K562 (cell line): ENCODE measurements around the gene ATE1. TPM values are rescaled to one million over a fixed set of nuclear protein-coding genes. Genes with fewer than 3 reads are reported as not detected.

ENCODE experiments used
- ATAC-seq: fragments of 200-7000 bp; cut with Tn5 transposase; 3 replicates; pipeline ENCODE4 v1.9.1; 2020; ENCODE audit warnings: moderate library complexity
- BruUV-seq: library from RNA; stranded (reverse); fragments of 400-500 nt; replicated peaks from 2 replicates; lab custom pipeline; 2021; lab: Mats Ljungman, UMichigan
- CTCF ChIA-PET: fragments of 300-600 bp; formaldehyde crosslinking; extraction: SDS; loops from one replicate; lab custom pipeline; 2021; ENCODE audit warnings: low intra/inter-chr PET ratio; lab: Yijun Ruan, JAX
- POLR2A ChIA-PET: fragments of 300-600, 350-650 bp; sonication (Branson Sonifier 250); formaldehyde crosslinking; extraction: SDS; loops from one replicate; lab custom pipeline; 2021; ENCODE audit warnings: antibody characterized with exemption, inconsistent platforms; lab: Yijun Ruan, JAX
- DNase-seq, 4 experiments: peaks; one replicate each; pipeline versions ENCODE4 v3.0.0 to v3.0.0-alpha.2; 2011 to 2018; ENCODE audit warnings: low spot score in 3 of 4, mixed read lengths in 3 of 4; ENCODE audit errors: extremely low read depth in 1 of 4
- FAIRE-seq: peaks from 2 replicates; lab custom pipeline; 2011; peaks lifted over from hg19 to GRCh38; lab: Jason Lieb, UNC
- H2AFZ ChIP-seq: 2 replicates; pipeline ENCODE4 v1.6.0; 2011; ENCODE audit warnings: low read depth, low read length, control low read depth, inconsistent platforms
- H3K27ac ChIP-seq: fragments of 200-600 bp; 3 replicates; pipeline ENCODE4 v1.8.0; 2011; ENCODE audit warnings: low read depth, mild to moderate bottlenecking, control low read depth, inconsistent platforms, low read length, moderate library complexity, mixed read lengths; ENCODE audit errors: extremely low read depth
- H3K27me3 ChIP-seq, 2 experiments: fragments of 300-600 bp in 1 of 2; 2 replicates in 1 of 2; 3 replicates in 1 of 2; pipeline versions ENCODE4 v1.6.0 to v1.8.0; 2011; ENCODE audit warnings: inconsistent platforms in 2 of 2, low read length in 2 of 2, mild to moderate bottlenecking in 1 of 2, mixed read lengths in 1 of 2, moderate library complexity in 1 of 2; ENCODE audit not compliant: control insufficient read depth in 2 of 2, insufficient read depth in 2 of 2
- H3K36me3 ChIP-seq: fragments of 300-600 bp; 3 replicates; pipeline ENCODE4 v1.8.0; 2011; ENCODE audit warnings: mild to moderate bottlenecking, low read length, inconsistent platforms; ENCODE audit not compliant: control insufficient read depth, insufficient read depth
- H3K4me1 ChIP-seq, 2 experiments: fragments of 200-600 bp in 1 of 2; replicated peaks in 1 of 2; 2 replicates in 1 of 2; 3 replicates in 1 of 2; pipeline versions ENCODE4 v1.5.1 to v1.8.0; 2011; ENCODE audit warnings: inconsistent platforms in 2 of 2, low read length in 2 of 2, mild to moderate bottlenecking in 1 of 2, mixed read lengths in 1 of 2, moderate library complexity in 1 of 2; ENCODE audit not compliant: control insufficient read depth in 2 of 2, insufficient read depth in 2 of 2
- H3K4me2 ChIP-seq: 2 replicates; pipeline ENCODE4 v1.6.1; 2011; ENCODE audit warnings: low read length, control low read depth, inconsistent platforms, mixed read lengths; ENCODE audit not compliant: insufficient read depth
- H3K4me3 ChIP-seq: fragments of 200-600 bp; sonication (generic), shearing (Covaris generic); 2 replicates; pipeline ENCODE4 v1.5.1; 2016; ENCODE audit warnings: control low read depth, inconsistent platforms
- H3K79me2 ChIP-seq: fragments of 200-600 bp; 3 replicates; pipeline ENCODE4 v1.8.0; 2011; ENCODE audit warnings: low read length, inconsistent platforms; ENCODE audit not compliant: control insufficient read depth, insufficient read depth
- H3K9ac ChIP-seq, 2 experiments: 2 replicates each; pipeline versions ENCODE4 v1.6.0 to v1.6.1; 2011; ENCODE audit warnings: low read depth in 2 of 2, low read length in 2 of 2, control low read depth in 1 of 2, inconsistent platforms in 1 of 2, mild to moderate bottlenecking in 1 of 2, mixed read lengths in 1 of 2; ENCODE audit not compliant: insufficient read depth in 1 of 2
- H3K9me1 ChIP-seq: one replicate; pipeline ENCODE4 v1.6.0; 2011; ENCODE audit warnings: inconsistent platforms, mild to moderate bottlenecking, low read length, moderate library complexity; ENCODE audit not compliant: control insufficient read depth, insufficient read depth
- H3K9me3 ChIP-seq: replicated peaks from 2 replicates; pipeline ENCODE4 v1.5.1; 2011; ENCODE audit warnings: low read depth, low read length, inconsistent platforms; ENCODE audit not compliant: control insufficient read depth, insufficient read depth
- H4K20me1 ChIP-seq: replicated peaks from 2 replicates; pipeline ENCODE4 v1.6.1; 2011; ENCODE audit warnings: low read length, inconsistent platforms, mixed read lengths; ENCODE audit not compliant: control insufficient read depth, insufficient read depth
- CHD2 ChIP-seq: IDR thresholded peaks from 2 replicates; pipeline ENCODE4 v1.6.1; 2011; ENCODE audit warnings: low read depth, low read length
- SUPT5H ChIP-seq: fragments of 450-650 bp; IDR thresholded peaks from 2 replicates; pipeline ENCODE4 v1.6.1; 2016
- TCF7L2 ChIP-seq: fragments of 150-350 bp; IDR thresholded peaks from 2 replicates; pipeline ENCODE4 v1.6.1; 2016; ENCODE audit warnings: low read depth, mild to moderate bottlenecking, low read length, moderate library complexity
- ZNF253 ChIP-seq: fragments of 250-450 bp; sonication (Bioruptor Pico); conservative IDR thresholded peaks from 2 replicates; pipeline ENCODE4 v1.6.1; 2021; ENCODE audit warnings: mild to moderate bottlenecking
- WGBS: fragments of 100-300 bp; shearing (Covaris generic); methylation state at CpG from one replicate; pipeline ENCODE4 v1.1.6; 2016; ENCODE audit warnings: low coverage, mixed read lengths; ENCODE audit not compliant: insufficient coverage; ENCODE audit errors: missing lambda C conversion rate; 5-methylcytosine and 5-hydroxymethylcytosine counted together
- in situ Hi-C: fragments of 300-500 bp; cut with MboI; formaldehyde crosslinking; loops from 4 replicates; pipeline ENCODE4 v1.15.0; 2018; ENCODE audit warnings: inconsistent platforms, mixed read lengths
- intact Hi-C: fragments of 100-400 bp; cut with micrococcal nuclease; formaldehyde crosslinking; loops from 2 replicates; pipeline ENCODE4 v1.14.2; 2022
- polyA plus RNA-seq, 8 experiments: library from polyadenylated mRNA; depleted of rRNA in 4 of 8; stranded (reverse) in 5 of 8; unstranded in 3 of 8; fragments of >200 nt; fragmentation: Nextera tagmentation in 2 of 8; fragmentation: Illumina TruSeq in 1 of 8; extraction: Ambion mirVana in 2 of 8; extraction: Trizol in 1 of 8; gene quantifications; 2 replicates each; pipeline versions ENCODE4 v1.2.1 to v1.2.3, GENCODE V29; 2011 to 2014; ENCODE audit warnings: inconsistent platforms in 1 of 8, missing spikeins in 1 of 8
- total RNA-seq, 7 experiments: library from RNA; depleted of rRNA in 6 of 7; stranded (reverse); fragments of >200 nt in 6 of 7; fragmentation: Illumina TruSeq in 2 of 7; extraction: Trizol in 2 of 7; gene quantifications; 2 replicates each; pipeline versions ENCODE4 v1.2.1 to v1.2.3, GENCODE V29; 2011 to 2021; ENCODE audit warnings: low replicate concordance in 1 of 7
- TF ChIP-seq, protein P1 (sequence below): fragments of 250-450 bp; sonication (Bioruptor Pico); IDR thresholded peaks from 2 replicates; pipeline ENCODE4 v1.9.0; 2021; ENCODE audit warnings: mild to moderate bottlenecking

The ATE1 gene
- total and polyA plus RNA-seq, 9 of the 15 experiments (the other 6 are each of a cell fraction or from before 2014, with no cell fraction given): 3.0 to 14.2 (median 8.8) TPM

- TF ChIP-seq, protein P1, sequence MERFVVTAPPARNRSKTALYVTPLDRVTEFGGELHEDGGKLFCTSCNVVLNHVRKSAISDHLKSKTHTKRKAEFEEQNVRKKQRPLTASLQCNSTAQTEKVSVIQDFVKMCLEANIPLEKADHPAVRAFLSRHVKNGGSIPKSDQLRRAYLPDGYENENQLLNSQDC (CRISPR knock-in tag): no peak
- TF ChIP-seq TCF7L2: no peak
Observed at GRCh38 chr10:121927841-121928527, at the start of gene ATE1 (continued).

DNA sequence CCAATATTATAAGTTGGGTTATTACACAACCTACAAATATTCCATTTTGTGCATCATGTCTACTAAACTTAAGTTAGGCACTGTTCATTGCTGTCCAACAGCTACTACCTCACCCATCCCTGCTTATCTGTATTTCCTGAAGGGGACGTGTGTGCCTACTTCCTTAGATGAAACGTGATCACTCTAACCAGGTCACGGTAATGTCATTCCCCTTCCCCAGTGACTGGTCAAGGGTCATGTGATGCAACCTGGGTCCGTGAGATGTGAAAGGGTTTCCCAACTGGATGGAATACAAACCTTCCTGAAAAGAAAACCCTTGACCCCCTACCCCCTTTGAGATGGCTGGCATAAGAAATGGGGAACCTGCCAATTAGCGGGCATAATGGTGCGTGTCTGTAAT, 48.8 kb upstream of the ATE1 start:
- Histone ChIP-seq H3K4me3 (no peak overlapping the region), H3K27ac (no peak overlapping the region), H3K4me1 (peaks cover 3 to 14% of the 10 kb centered on the region in 2 experiments; a peak in 3 of 5 replicates), H3K79me2 (peaks cover 16% of the 10 kb centered on the region), H3K36me3 (peaks cover 11% of the 10 kb centered on the region; the same call in 2 of the 3 replicates), H4K20me1 (no peaks in the 10 kb centered on the region), H3K9ac (no peak overlapping the region), H3K9me1 (no peaks in the 10 kb centered on the region), H3K4me2 (no peak overlapping the region), H3K9me3 (no peaks in the 10 kb centered on the region), H2AFZ (no peak overlapping the region), H3K27me3 (no peaks in the 10 kb centered on the region)
- ATAC-seq: no peak
- TF ChIP-seq ZNF253 (CRISPR knock-in tag) (no peak), CHD2 (no peak), SUPT5H (no peak)
- FAIRE-seq: no peak
- intact Hi-C loops: no loop called here
- WGBS: 31% methylated on average over 5 of the region's 6 CpGs
- DNase-seq: no peak
- in situ Hi-C loops: no loop called here
- BruUV-seq: no TSS peak
- CTCF ChIA-PET: no interaction called here
- POLR2A ChIA-PET: no interaction called here
